ENCODE measurements around the gene NME4.

Gene NME4

GRCh38 chr16:380762-381011 lies 16.3 kb upstream of the NME4 start:
- CTCF ChIA-PET = no interaction called here
- Histone ChIP-seq H3K36me3 (ENCODE audit: control insufficient read depth in 2 of 2, insufficient read depth in 1 of 2, low read length in 2 of 2) (peaks cover 0 to 19% of the 10 kb centered on the region in 2 experiments; a peak in 1 of 3 replicates), H3K4me1 (ENCODE audit: control insufficient read depth, insufficient read depth, low read length) (no peaks in the 10 kb centered on the region), H3K4me3 (ENCODE audit: low read depth, low read length) (peak overlapping the region; percentile 67), H3K27ac (ENCODE audit: extremely low read depth, low read depth, low read length) (peak overlapping the region; percentile 49; the same call in 1 of the 2 replicates), H3K9me3 (ENCODE audit: control insufficient read depth, insufficient read depth, low read depth, low read length) (no peaks in the 10 kb centered on the region)
- POLR2A ChIA-PET = interaction anchor here (1.0 to 2.9 kb wide), 2 partner anchors 10 to 21 kb away, joined by 3 to 10 read pairs; partner anchors contain the start of genes DECR2 and MRPL28
- no peak for TF ChIP-seq ZNF184 (tag by site-specific recombination; IDR thresholded peaks at IDR 0.05)
- TF ChIP-seq KLF7 (tag by site-specific recombination; IDR thresholded peaks at IDR 0.05; ENCODE audit: borderline replicate concordance) = no peak
- no peak for TF ChIP-seq TSHZ1 (tag by site-specific recombination; IDR thresholded peaks at IDR 0.05; ENCODE audit: borderline replicate concordance)
- no peak for TF ChIP-seq ZNF426 (tag by site-specific recombination; IDR thresholded peaks at IDR 0.05)
- no peak for TF ChIP-seq ZNF16 (tag by site-specific recombination; IDR thresholded peaks at IDR 0.05; ENCODE audit: low read depth)
- TF ChIP-seq SP3 (tag by site-specific recombination; IDR thresholded peaks at IDR 0.05) = no peak
- no peak for TF ChIP-seq ZNF350 (tag by site-specific recombination; IDR thresholded peaks at IDR 0.05)
- TF ChIP-seq ZFP37 (tag by site-specific recombination; IDR thresholded peaks at IDR 0.05) = no peak

GRCh38 chr16:381012-381788 lies 15.8 kb upstream of the NME4 start:
- POLR2A ChIA-PET = interaction anchor here (1.0 to 2.9 kb wide), 2 partner anchors 11 to 20 kb away, joined by 3 to 10 read pairs; partner anchors contain the start of genes DECR2 and MRPL28
- Histone ChIP-seq H3K36me3 (ENCODE audit: control insufficient read depth in 2 of 2, insufficient read depth in 1 of 2, low read length in 2 of 2) (peaks cover 0 to 14% of the 10 kb centered on the region in 2 experiments; a peak in 1 of 3 replicates), H3K4me1 (ENCODE audit: control insufficient read depth, insufficient read depth, low read length) (no peaks in the 10 kb centered on the region), H3K27ac (ENCODE audit: extremely low read depth, low read depth, low read length) (peak overlapping the region; percentile 49; the same call in 1 of the 2 replicates), H3K4me3 (ENCODE audit: low read depth, low read length) (peak overlapping the region; percentile 67), H3K9me3 (ENCODE audit: control insufficient read depth, insufficient read depth, low read depth, low read length) (no peaks in the 10 kb centered on the region)
- CTCF ChIA-PET = no interaction called here
- TF ChIP-seq ZBTB20 (tag by site-specific recombination; IDR thresholded peaks at IDR 0.05) (peak; percentile 85), ZNF639 (tag by site-specific recombination; IDR thresholded peaks at IDR 0.05) (no peak), KLF16 (tag by site-specific recombination; IDR thresholded peaks at IDR 0.05) (no peak), SP3 (tag by site-specific recombination; IDR thresholded peaks at IDR 0.05) (peak; percentile 52), ZNF335 (tag by site-specific recombination; conservative IDR thresholded peaks at IDR 0.05) (peak; percentile 23; the same call in 1 of the 2 replicates), ZFHX2 (tag by site-specific recombination; conservative IDR thresholded peaks at IDR 0.05) (peak; percentile 36; the same call in 1 of the 2 replicates), ZNF184 (tag by site-specific recombination; IDR thresholded peaks at IDR 0.05) (no peak), ZNF416 (tag by site-specific recombination; IDR thresholded peaks at IDR 0.05) (no peak), ZNF48 (tag by site-specific recombination; IDR thresholded peaks at IDR 0.05) (no peak), ZBTB48 (tag by site-specific recombination; IDR thresholded peaks at IDR 0.05) (no peak), ZNF596 (tag by site-specific recombination; IDR thresholded peaks at IDR 0.05) (no peak), ZNF521 (tag by site-specific recombination; IDR thresholded peaks at IDR 0.05) (no peak), ZNF561 (tag by site-specific recombination; IDR thresholded peaks at IDR 0.05; ENCODE audit: borderline replicate concordance) (no peak), GLIS2 (tag by site-specific recombination; IDR thresholded peaks at IDR 0.05) (peak; percentile 52), ZNF530 (tag by site-specific recombination; IDR thresholded peaks at IDR 0.05; ENCODE audit: low read depth) (no peak), MZF1 (tag by site-specific recombination; IDR thresholded peaks at IDR 0.05; ENCODE audit: borderline replicate concordance) (no peak), WT1 (tag by site-specific recombination; IDR thresholded peaks at IDR 0.05) (no peak)
- TF ChIP-seq, protein P1, sequence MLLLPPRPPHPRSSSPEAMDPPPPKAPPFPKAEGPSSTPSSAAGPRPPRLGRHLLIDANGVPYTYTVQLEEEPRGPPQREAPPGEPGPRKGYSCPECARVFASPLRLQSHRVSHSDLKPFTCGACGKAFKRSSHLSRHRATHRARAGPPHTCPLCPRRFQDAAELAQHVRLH (tag by site-specific recombination; IDR thresholded peaks at IDR 0.05) = no peak
- TF ChIP-seq, protein P2, sequence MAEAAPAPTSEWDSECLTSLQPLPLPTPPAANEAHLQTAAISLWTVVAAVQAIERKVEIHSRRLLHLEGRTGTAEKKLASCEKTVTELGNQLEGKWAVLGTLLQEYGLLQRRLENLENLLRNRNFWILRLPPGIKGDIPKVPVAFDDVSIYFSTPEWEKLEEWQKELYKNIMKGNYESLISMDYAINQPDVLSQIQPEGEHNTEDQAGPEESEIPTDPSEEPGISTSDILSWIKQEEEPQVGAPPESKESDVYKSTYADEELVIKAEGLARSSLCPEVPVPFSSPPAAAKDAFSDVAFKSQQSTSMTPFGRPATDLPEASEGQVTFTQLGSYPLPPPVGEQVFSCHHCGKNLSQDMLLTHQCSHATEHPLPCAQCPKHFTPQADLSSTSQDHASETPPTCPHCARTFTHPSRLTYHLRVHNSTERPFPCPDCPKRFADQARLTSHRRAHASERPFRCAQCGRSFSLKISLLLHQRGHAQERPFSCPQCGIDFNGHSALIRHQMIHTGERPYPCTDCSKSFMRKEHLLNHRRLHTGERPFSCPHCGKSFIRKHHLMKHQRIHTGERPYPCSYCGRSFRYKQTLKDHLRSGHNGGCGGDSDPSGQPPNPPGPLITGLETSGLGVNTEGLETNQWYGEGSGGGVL (tag by site-specific recombination; IDR thresholded peaks at IDR 0.05) = no peak
- TF ChIP-seq, protein P3, sequence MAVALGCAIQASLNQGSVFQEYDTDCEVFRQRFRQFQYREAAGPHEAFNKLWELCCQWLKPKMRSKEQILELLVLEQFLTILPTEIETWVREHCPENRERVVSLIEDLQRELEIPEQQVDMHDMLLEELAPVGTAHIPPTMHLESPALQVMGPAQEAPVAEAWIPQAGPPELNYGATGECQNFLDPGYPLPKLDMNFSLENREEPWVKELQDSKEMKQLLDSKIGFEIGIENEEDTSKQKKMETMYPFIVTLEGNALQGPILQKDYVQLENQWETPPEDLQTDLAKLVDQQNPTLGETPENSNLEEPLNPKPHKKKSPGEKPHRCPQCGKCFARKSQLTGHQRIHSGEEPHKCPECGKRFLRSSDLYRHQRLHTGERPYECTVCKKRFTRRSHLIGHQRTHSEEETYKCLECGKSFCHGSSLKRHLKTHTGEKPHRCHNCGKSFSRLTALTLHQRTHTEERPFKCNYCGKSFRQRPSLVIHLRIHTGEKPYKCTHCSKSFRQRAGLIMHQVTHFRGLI (tag by site-specific recombination; IDR thresholded peaks at IDR 0.05) = peak; percentile 23; the same call in 1 of the 2 replicates
